ACC112 (cell line): ENCODE results near the gene SSTR5.

ENCODE experiments used
- H2AFZ ChIP-seq: fragments of 200-600 bp; sonication (generic); one replicate; pipeline ENCODE4 v1.6.0; 2017; ENCODE audit warnings: antibody characterized with exemption, low read length; ENCODE audit not compliant: unreplicated experiment
- H3K27ac ChIP-seq: fragments of 200-600 bp; sonication (generic); 2 replicates; pipeline ENCODE4 v1.5.1; 2014; ENCODE audit warnings: low read depth, mild to moderate bottlenecking, antibody characterized with exemption, low read length, moderate library complexity
- H3K27me3 ChIP-seq: fragments of 200-600 bp; sonication (generic); 2 replicates; pipeline ENCODE4 v1.6.1; 2014; ENCODE audit warnings: mild to moderate bottlenecking, antibody characterized with exemption, low read length, moderate library complexity, mixed read lengths; ENCODE audit not compliant: insufficient read depth
- H3K36me3 ChIP-seq: fragments of 200-600 bp; sonication (generic); 2 replicates; pipeline ENCODE4 v1.6.1; 2016; ENCODE audit warnings: mild to moderate bottlenecking, antibody characterized with exemption, low read length, moderate library complexity, mixed read lengths; ENCODE audit not compliant: insufficient read depth
- H3K4me1 ChIP-seq: fragments of 200-600 bp; sonication (generic); one replicate; pipeline ENCODE4 v1.6.1; 2016; ENCODE audit warnings: low read length, mixed read lengths; ENCODE audit not compliant: insufficient read depth, unreplicated experiment, control insufficient read depth
- H3K4me3 ChIP-seq: fragments of 200-600 bp; sonication (generic); 2 replicates; pipeline ENCODE4 v1.5.1; 2014; ENCODE audit warnings: mild to moderate bottlenecking, low read depth, low read length
- H3K79me2 ChIP-seq: fragments of 200-600 bp; sonication (generic); one replicate; pipeline ENCODE4 v1.6.0; 2016; ENCODE audit warnings: low read length; ENCODE audit not compliant: control insufficient read depth, unreplicated experiment, insufficient read depth

SSTR5 gene

DNA sequence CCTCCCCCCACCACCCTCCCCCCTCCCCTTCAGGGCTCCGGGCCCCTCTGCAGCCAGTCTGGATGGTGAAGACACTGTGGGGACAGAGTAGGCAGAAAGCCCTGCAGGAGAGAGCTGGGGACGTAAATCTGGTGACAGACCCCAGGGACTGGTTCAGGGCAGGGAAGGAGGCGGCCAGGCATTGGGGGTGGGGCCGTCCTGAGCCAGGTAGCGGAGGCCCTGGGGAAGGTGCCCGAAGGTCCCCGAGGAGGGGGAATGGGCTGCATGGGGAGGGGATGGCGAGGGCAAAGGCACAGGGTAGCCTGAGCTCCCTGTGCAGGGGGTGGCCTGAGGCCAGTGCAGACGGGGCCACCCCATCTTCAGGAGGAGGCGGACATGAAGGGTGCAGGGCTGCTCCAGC lies 54.0 kb downstream of the SSTR5 start:
- Histone ChIP-seq H3K27ac (no peak overlapping the region), H2AFZ (no peak overlapping the region), H3K4me1 (no peaks in the 10 kb centered on the region), H3K36me3 (no peaks in the 10 kb centered on the region), H3K27me3 (no peaks in the 10 kb centered on the region), H3K4me3 (no peak overlapping the region), H3K79me2 (no peaks in the 10 kb centered on the region)

DNA sequence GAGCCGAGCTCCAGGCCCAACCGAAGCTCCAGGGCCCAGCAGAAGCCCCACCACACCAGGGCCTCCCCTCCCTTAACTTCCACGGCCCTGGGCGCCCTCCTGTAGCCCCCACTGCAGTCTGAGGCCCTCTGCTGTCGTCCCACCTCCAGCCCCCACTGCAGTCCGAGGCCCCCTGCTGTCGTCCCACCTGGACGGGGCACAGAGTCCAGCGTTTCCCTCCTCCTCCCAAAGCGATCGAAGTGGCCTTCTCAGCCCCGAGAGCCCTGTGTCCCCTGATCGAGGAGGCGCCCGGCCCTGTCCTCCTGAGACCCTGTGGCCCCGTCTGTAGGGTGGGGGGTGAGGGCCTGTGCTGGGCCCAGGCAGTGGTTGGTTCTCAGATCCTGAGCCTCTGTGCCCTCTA lies 54.6 kb downstream of the SSTR5 start:
- no peak overlapping the region for H3K27ac ChIP-seq
- H3K4me3 ChIP-seq, result no peak overlapping the region
- no peaks in the 10 kb centered on the region for H3K79me2 ChIP-seq
- no peak overlapping the region for H2AFZ ChIP-seq
- H3K4me1 ChIP-seq, result no peaks in the 10 kb centered on the region
- no peaks in the 10 kb centered on the region for H3K27me3 ChIP-seq
- no peaks in the 10 kb centered on the region for H3K36me3 ChIP-seq

DNA sequence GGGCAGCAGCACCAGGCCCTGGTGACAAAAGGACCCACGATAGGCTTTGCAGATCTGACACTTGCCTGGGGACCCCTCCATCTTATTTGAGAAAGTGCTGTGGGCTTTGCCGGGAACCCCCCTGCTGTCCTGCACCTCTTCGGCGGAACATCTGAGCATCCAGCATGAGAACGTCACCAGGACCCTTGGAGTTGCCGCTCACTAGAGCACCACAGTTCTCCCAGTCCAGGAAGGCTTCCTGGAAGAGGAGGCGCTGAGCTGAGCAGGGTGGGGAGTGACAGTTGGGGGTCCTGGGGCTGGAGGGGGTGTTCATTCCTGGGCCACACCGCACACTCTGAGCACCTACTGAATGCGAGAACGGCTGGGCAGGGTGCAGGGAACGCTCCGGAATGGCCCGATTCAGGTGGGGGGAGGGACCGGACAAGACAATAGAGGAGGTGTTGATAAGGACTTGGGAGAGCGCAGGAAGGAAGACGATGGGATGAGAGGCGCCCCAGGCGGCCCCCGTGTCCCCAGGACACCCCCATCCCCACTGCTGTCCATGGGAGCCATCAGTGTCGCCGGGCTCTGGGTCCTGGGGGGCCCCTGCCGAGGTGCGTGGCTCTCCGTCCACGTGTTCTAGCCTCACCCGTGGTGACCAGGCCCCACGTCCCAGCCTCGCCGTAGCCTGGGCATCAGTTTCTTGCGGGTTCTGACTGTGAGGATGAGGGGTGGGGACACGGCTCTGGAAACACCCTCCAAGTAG lies 55.6 kb downstream of the SSTR5 start:
- Histone ChIP-seq H3K79me2 (no peaks in the 10 kb centered on the region), H3K27ac (no peak overlapping the region), H3K36me3 (no peaks in the 10 kb centered on the region), H3K27me3 (no peaks in the 10 kb centered on the region), H3K4me1 (no peaks in the 10 kb centered on the region), H3K4me3 (no peak overlapping the region), H2AFZ (no peak overlapping the region)

DNA sequence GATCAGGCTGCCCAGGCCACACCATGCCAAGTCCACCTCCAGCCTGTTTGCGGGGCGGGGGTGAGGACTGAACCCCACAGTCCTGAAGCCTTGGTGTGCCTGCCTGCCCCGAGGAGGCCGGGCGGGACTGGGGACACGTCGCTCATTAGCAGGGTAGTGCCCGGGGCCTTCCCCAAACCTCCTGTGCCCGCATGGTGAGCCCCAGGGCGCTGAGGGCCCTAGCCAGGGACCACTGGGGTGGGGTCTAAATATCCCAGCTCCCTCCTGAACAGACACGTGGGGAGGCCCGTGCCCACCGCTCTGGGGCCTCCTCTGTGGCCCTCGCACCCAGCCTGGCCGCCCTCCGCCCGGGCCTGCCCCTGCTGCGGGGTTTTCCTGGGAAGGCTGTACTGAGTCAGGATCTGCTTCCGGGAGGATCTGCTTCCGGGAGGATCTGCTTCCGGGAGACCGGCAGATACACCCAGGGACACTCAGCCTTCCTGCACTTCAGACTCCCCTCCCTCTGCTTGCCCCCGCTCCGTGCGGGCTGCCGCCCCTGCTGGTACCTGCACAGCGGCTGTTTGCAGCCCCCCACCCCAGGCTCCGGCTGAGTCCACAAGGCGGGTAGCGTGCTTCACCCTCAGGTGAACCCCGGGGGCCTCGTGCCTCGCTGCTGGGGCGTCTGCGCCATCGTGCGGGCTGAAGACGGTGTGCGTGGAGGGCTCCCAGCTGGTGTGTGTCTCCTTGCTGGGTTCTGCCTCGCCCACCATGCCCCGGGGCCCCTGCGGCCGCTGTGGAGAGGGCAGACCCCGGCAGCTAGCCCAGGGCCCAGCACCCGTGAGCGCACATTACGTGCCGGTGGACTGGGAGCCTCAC lies 56.8 kb downstream of the SSTR5 start:
- Histone ChIP-seq H3K36me3 (no peaks in the 10 kb centered on the region), H3K27ac (no peak overlapping the region), H3K27me3 (peaks cover under 1% of the 10 kb centered on the region; the same call in 1 of the 2 replicates), H3K4me3 (no peak overlapping the region), H3K4me1 (no peaks in the 10 kb centered on the region), H3K79me2 (no peaks in the 10 kb centered on the region), H2AFZ (no peak overlapping the region)

DNA sequence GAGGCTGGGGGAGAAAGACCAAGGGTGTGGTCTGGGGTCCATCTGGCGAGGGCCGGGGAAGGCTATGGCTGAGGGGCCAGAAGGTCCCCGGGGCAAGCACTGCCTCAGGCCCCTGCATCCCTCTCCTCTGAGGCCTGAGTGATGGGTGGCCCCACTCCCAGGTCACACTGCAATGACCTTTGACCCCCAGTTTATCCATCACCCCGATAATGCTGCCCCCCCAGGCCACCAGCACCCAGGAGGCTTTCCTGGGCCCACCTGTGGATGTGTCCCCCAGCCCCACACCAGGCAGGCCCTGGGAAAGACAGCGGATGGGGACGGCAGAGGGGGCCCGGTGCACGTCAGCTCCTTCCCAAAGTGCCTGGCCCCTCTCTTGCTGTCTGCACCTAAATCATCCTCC lies 57.8 kb downstream of the SSTR5 start:
- no peaks in the 10 kb centered on the region for H3K79me2 ChIP-seq
- H3K36me3 ChIP-seq, result no peaks in the 10 kb centered on the region
- no peak overlapping the region for H3K27ac ChIP-seq
- no peak overlapping the region for H3K4me3 ChIP-seq
- H3K4me1 ChIP-seq, result no peaks in the 10 kb centered on the region
- no peak overlapping the region for H2AFZ ChIP-seq
- H3K27me3 ChIP-seq, result peaks cover 9% of the 10 kb centered on the region; the same call in 1 of the 2 replicates
